Endothelial cell of umbilical vein (primary cell): ENCODE measurements around the gene ADGRL3. TPM values are rescaled to one million over a fixed set of nuclear protein-coding genes. Genes with fewer than 3 reads are reported as not detected.

Experiments used
- BruUV-seq: library from RNA; stranded (reverse); fragments of 400-500 nt; replicated peaks from 2 replicates; lab custom pipeline; 2021; lab: Mats Ljungman, UMichigan
- CTCF ChIA-PET: fragments of 300-600, 350-600 bp; sonication (Branson Sonifier 250); formaldehyde crosslinking; loops from one replicate; lab custom pipeline; 2021; ENCODE audit warnings: antibody characterized with exemption, inconsistent platforms; lab: Charles Lee
- POLR2A ChIA-PET: fragments of 300-600, 350-600 bp; sonication (Branson Sonifier 250); formaldehyde crosslinking; loops from one replicate; lab custom pipeline; 2021; ENCODE audit warnings: antibody characterized with exemption, inconsistent platforms; lab: Charles Lee
- DNase-seq: peaks from one replicate; pipeline ENCODE4 v3.0.0-alpha.2; 2011; ENCODE audit warnings: low read depth, low spot score
- FAIRE-seq: peaks from 2 replicates; lab custom pipeline; 2011; peaks lifted over from hg19 to GRCh38; lab: Jason Lieb, UNC
- H2AFZ ChIP-seq: 2 replicates; pipeline ENCODE4 v1.6.0; 2012; ENCODE audit warnings: low read depth, low read length, control low read depth, inconsistent platforms
- H3K27ac ChIP-seq: 2 replicates; pipeline ENCODE4 v1.5.1; 2011; ENCODE audit warnings: low read depth, mild to moderate bottlenecking, control low read depth, low read length, moderate library complexity; ENCODE audit not compliant: insufficient read depth
- H3K27me3 ChIP-seq, 2 experiments: 2 replicates each; pipeline versions ENCODE4 v1.6.0 to v1.6.1; 2011; ENCODE audit warnings: low read length in 2 of 2, mixed read lengths in 1 of 2; ENCODE audit not compliant: control insufficient read depth in 2 of 2, insufficient read depth in 2 of 2
- H3K36me3 ChIP-seq, 2 experiments: 2 replicates in 1 of 2; 3 replicates in 1 of 2; pipeline ENCODE4 v1.5.1; 2011; ENCODE audit warnings: low read length in 2 of 2, mild to moderate bottlenecking in 1 of 2, moderate library complexity in 1 of 2; ENCODE audit not compliant: control insufficient read depth in 2 of 2, insufficient read depth in 2 of 2; ENCODE audit errors: extremely low read depth in 1 of 2
- H3K4me1 ChIP-seq: 3 replicates; pipeline ENCODE4 v1.5.1; 2011; ENCODE audit warnings: mild to moderate bottlenecking, low read length; ENCODE audit not compliant: control insufficient read depth, insufficient read depth; ENCODE audit errors: extremely low read depth
- H3K4me2 ChIP-seq: 2 replicates; pipeline ENCODE4 v1.6.1; 2011; ENCODE audit warnings: low read length, control low read depth, mixed read lengths; ENCODE audit not compliant: insufficient read depth
- H3K4me3 ChIP-seq, 3 experiments: fragments of 200-600 bp in 1 of 3; sonication (generic), shearing (Covaris generic) in 1 of 3; replicated peaks in 1 of 3; 2 replicates each; pipeline ENCODE4 v1.5.1; 2011 to 2016; ENCODE audit warnings: control low read depth in 3 of 3, low read length in 3 of 3, mild to moderate bottlenecking in 2 of 3, inconsistent platforms in 1 of 3, low read depth in 1 of 3, moderate library complexity in 1 of 3; ENCODE audit not compliant: insufficient read depth in 1 of 3
- H3K79me2 ChIP-seq: 2 replicates; pipeline ENCODE4 v1.6.0; 2012; ENCODE audit warnings: low read length, inconsistent platforms; ENCODE audit not compliant: control insufficient read depth, insufficient read depth
- H3K9ac ChIP-seq: replicated peaks from 2 replicates; pipeline ENCODE3; 2011; ENCODE audit warnings: low read length, control low read depth; ENCODE audit not compliant: insufficient read depth; ENCODE audit errors: extremely low read depth
- H3K9me1 ChIP-seq: replicated peaks from 3 replicates; pipeline ENCODE4 v1.6.0; 2011; ENCODE audit warnings: mild to moderate bottlenecking, low read length; ENCODE audit not compliant: control insufficient read depth, insufficient read depth; ENCODE audit errors: extremely low read depth
- H3K9me3 ChIP-seq: replicated peaks from 2 replicates; pipeline ENCODE4 v1.5.1; 2012; ENCODE audit warnings: low read length, inconsistent platforms; ENCODE audit not compliant: control insufficient read depth, insufficient read depth
- H4K20me1 ChIP-seq: replicated peaks from 2 replicates; pipeline ENCODE3; 2011; ENCODE audit warnings: mild to moderate bottlenecking, low read length; ENCODE audit not compliant: control insufficient read depth, insufficient read depth; ENCODE audit errors: extremely low read depth
- CTCF ChIP-seq, 2 donors: IDR thresholded peaks; 1 replicate in 1 of 2; 2 replicates in 1 of 2; pipeline ENCODE4 v1.5.1; 2011; ENCODE audit warnings: low read length in 2 of 2, mild to moderate bottlenecking in 2 of 2, moderate library complexity in 2 of 2, control low read depth in 1 of 2, inconsistent platforms in 1 of 2, low read depth in 1 of 2; ENCODE audit not compliant: insufficient read depth in 1 of 2; ENCODE audit errors: extremely low read depth in 1 of 2
- EZH2 ChIP-seq: IDR thresholded peaks from 2 replicates; pipeline ENCODE4 v1.6.1; 2012; ENCODE audit warnings: borderline replicate concordance, low read depth, mild to moderate bottlenecking, moderate library complexity, low read length, inconsistent platforms; ENCODE audit not compliant: severe bottlenecking
- FOS ChIP-seq: IDR thresholded peaks from 2 replicates; pipeline ENCODE4 v1.6.1; 2011; ENCODE audit warnings: mild to moderate bottlenecking, low read length, moderate library complexity, borderline replicate concordance; ENCODE audit not compliant: insufficient read depth
- GATA2 ChIP-seq: IDR thresholded peaks from 2 replicates; pipeline ENCODE4 v1.7.0; 2011; ENCODE audit warnings: low read depth, mild to moderate bottlenecking, moderate library complexity, mixed read lengths, low read length; ENCODE audit not compliant: insufficient read length, insufficient read depth
- JUN ChIP-seq: IDR thresholded peaks from 2 replicates; pipeline ENCODE4 v1.6.1; 2011; ENCODE audit warnings: borderline replicate concordance, low read depth; ENCODE audit not compliant: insufficient read length, insufficient read depth
- MAX ChIP-seq: IDR thresholded peaks from 2 replicates; pipeline ENCODE4 v1.6.1; 2011; ENCODE audit not compliant: insufficient read depth, insufficient read length
- MYC ChIP-seq: IDR thresholded peaks from one replicate; pipeline ENCODE4 v1.6.1; 2011; ENCODE audit warnings: mild to moderate bottlenecking, low read depth, low read length
- POLR2A ChIP-seq: IDR thresholded peaks from 2 replicates; pipeline ENCODE4 v1.6.1; 2012; ENCODE audit warnings: low read depth, mild to moderate bottlenecking, control low read depth, low read length
- POLR2AphosphoS5 ChIP-seq: IDR thresholded peaks from 2 replicates; pipeline ENCODE4 v1.6.1; 2012; ENCODE audit warnings: low read depth, mild to moderate bottlenecking, control low read depth, low read length, moderate library complexity; ENCODE audit not compliant: insufficient read depth
- dilution Hi-C: fragments of 300-500 bp; cut with MboI; formaldehyde crosslinking; loops from one replicate; pipeline ENCODE4 v1.15.0; 2019; ENCODE audit warnings: low sequenced_read_pairs; ENCODE audit not compliant: extremely low pct_ligation_motif_present
- intact Hi-C: fragments of 100-400 bp; cut with micrococcal nuclease; formaldehyde crosslinking; loops from one replicate; pipeline ENCODE4 v1.10.0; 2022
- polyA plus RNA-seq, 4 experiments: library from polyadenylated mRNA; depleted of rRNA in 3 of 4; stranded (reverse) in 3 of 4; unstranded in 1 of 4; fragments of >200 nt; gene quantifications; 2 replicates each; pipeline versions ENCODE4 v1.2.1 to v1.2.3, GENCODE V29; 2011 to 2012; ENCODE audit warnings: missing spikeins in 1 of 4
- total RNA-seq: library from RNA; stranded (reverse); gene quantifications from 2 replicates; pipeline ENCODE4 v1.2.3, GENCODE V29; 2021

ADGRL3 gene
- total and polyA plus RNA-seq, 2 donors (not counting 3 experiments of a cell fraction or from before 2014, with no cell fraction given): not detected

DNA sequence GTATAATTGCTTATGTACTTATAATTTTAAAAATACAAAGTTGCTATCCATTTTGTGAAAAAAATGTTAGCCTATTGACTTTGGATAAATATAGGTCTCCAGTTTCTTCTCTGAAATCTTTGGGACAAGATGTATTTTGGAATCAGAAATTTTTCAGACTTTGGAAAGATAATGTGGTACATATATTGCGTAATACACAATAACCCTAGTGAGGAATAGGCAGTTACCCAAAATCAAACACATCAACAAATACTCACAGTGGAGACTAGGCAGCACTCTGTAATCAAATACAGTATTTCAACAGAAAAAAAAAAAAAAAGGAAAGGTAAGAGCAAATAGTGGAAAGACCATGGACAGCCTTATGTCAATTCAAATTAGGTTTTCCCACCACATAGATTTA lies 796.8 kb downstream of the ADGRL3 start:
- intact Hi-C loops (no loop called here), dilution Hi-C loops (no loop called here)
- Histone ChIP-seq H3K27me3 (no peaks in the 10 kb centered on the region), H2AFZ (no peak overlapping the region), H3K9me1 (peaks cover under 1% of the 10 kb centered on the region), H3K9me3 (no peaks in the 10 kb centered on the region), H3K4me1 (no peaks in the 10 kb centered on the region), H3K36me3 (no peaks in the 10 kb centered on the region), H4K20me1 (no peaks in the 10 kb centered on the region), H3K9ac (no peak overlapping the region), H3K27ac (no peak overlapping the region), H3K79me2 (no peaks in the 10 kb centered on the region), H3K4me2 (no peak overlapping the region), H3K4me3 (no peak overlapping the region)
- ChIA-PET CTCF (no interaction called here), POLR2A (no interaction called here)
- BruUV-seq: no TSS peak
- FAIRE-seq (no peak), DNase-seq (no peak)
- TF ChIP-seq MYC (no peak), POLR2AphosphoS5 (no peak), JUN (no peak), POLR2A (no peak), MAX (no peak), CTCF (IDR thresholded peaks at IDR 0.05; ENCODE audit: extremely low read depth in 1 of 2, insufficient read depth in 1 of 2, low read depth in 1 of 2, low read length in 2 of 2) (no peak)

DNA sequence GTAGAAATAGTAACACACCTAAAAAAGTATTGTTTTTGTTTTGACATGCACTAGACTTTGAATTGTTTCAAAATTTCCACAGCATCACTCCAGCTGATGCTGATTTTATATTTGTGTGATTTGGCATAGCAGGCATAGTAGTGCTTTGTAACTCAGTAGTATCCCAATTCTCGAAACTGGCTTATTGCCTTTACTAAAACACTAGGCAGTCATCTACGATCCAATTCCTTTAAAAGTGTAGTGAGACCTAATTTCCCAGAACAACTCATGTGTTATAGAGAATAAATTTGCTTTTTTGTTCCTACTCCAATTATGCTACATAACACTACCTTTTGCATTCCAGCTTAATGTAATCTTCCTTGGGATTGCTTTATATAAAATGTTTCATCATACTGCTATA lies 797.7 kb downstream of the ADGRL3 start:
- Histone ChIP-seq H3K9me3 (no peaks in the 10 kb centered on the region), H2AFZ (no peak overlapping the region), H3K36me3 (no peaks in the 10 kb centered on the region), H3K79me2 (no peaks in the 10 kb centered on the region), H3K27ac (no peak overlapping the region), H3K27me3 (no peaks in the 10 kb centered on the region), H3K9me1 (peaks cover 2% of the 10 kb centered on the region), H3K4me2 (no peak overlapping the region), H3K4me3 (no peak overlapping the region), H4K20me1 (no peaks in the 10 kb centered on the region), H3K9ac (no peak overlapping the region), H3K4me1 (no peaks in the 10 kb centered on the region)
- BruUV-seq: no TSS peak
- POLR2A ChIA-PET: no interaction called here
- TF ChIP-seq MAX (no peak), EZH2 (no peak), GATA2 (no peak), JUN (no peak), POLR2A (no peak), CTCF (IDR thresholded peaks at IDR 0.05; ENCODE audit: extremely low read depth in 1 of 2, insufficient read depth in 1 of 2, low read depth in 1 of 2, low read length in 2 of 2) (no peak), POLR2AphosphoS5 (no peak), FOS (no peak), MYC (no peak)
- DNase-seq (no peak), FAIRE-seq (no peak)
- dilution Hi-C loops (no loop called here), intact Hi-C loops (no loop called here)
- CTCF ChIA-PET: no interaction called here
